ENCODE results near the gene ISY1. TPM values are rescaled to one million over a fixed set of nuclear protein-coding genes. Genes with fewer than 3 reads are reported as not detected.

ISY1 gene
- total RNA-seq, 1 donor from 2014 or later = 18.2 TPM

DNA sequence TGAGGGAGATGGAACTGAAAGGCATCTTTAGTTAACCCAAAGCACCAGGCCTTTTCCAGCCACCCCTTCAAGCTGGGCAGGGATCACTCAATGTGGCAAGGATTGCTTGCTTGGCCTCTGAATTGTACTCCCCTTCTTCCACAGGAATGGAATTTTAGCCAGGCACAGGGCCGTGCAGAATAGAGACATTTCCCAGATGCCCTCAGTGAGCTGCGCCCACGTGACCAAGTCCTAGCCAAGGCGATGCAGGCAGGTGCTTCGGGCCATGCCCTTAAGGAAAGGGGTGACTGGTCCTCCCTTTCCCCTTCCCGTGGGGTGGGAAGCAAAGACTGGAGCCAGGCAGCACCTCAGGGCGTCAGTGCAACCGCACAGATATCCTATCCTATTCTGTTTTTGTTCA, 82.4 kb downstream of the ISY1 start:
- H3K27ac Mint-ChIP-seq (ENCODE audit: unreplicated experiment) = no peak overlapping the region
- H3K36me3 Mint-ChIP-seq (ENCODE audit: unreplicated experiment) = no peaks in the 10 kb centered on the region
- peaks cover 4% of the 10 kb centered on the region for H3K9me3 Mint-ChIP-seq (ENCODE audit: unreplicated experiment)
- no peak for DNase-seq
- H3K4me1 Mint-ChIP-seq (ENCODE audit: low read depth, unreplicated experiment) = no peaks in the 10 kb centered on the region
- no peaks in the 10 kb centered on the region for H3K27me3 Mint-ChIP-seq (ENCODE audit: unreplicated experiment)
- TF ChIP-seq, protein P1, sequence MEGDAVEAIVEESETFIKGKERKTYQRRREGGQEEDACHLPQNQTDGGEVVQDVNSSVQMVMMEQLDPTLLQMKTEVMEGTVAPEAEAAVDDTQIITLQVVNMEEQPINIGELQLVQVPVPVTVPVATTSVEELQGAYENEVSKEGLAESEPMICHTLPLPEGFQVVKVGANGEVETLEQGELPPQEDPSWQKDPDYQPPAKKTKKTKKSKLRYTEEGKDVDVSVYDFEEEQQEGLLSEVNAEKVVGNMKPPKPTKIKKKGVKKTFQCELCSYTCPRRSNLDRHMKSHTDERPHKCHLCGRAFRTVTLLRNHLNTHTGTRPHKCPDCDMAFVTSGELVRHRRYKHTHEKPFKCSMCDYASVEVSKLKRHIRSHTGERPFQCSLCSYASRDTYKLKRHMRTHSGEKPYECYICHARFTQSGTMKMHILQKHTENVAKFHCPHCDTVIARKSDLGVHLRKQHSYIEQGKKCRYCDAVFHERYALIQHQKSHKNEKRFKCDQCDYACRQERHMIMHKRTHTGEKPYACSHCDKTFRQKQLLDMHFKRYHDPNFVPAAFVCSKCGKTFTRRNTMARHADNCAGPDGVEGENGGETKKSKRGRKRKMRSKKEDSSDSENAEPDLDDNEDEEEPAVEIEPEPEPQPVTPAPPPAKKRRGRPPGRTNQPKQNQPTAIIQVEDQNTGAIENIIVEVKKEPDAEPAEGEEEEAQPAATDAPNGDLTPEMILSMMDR (IDR thresholded peaks at IDR 0.05; ENCODE audit: partially characterized antibody, unreplicated experiment) = no peak
- H3K4me3 Mint-ChIP-seq (ENCODE audit: unreplicated experiment) = no peak overlapping the region

Other genes with a start within 250 kb of the ISY1 start
- 0.15 TPM for gene CFAP92, start 167.0 kb downstream of the ISY1 start, total RNA-seq (ENCODE audit: unreplicated experiment)
- gene EFCC1, start 159.8 kb downstream of the ISY1 start, total RNA-seq (ENCODE audit: unreplicated experiment) = not detected
- gene GP9, start 100.3 kb downstream of the ISY1 start, total RNA-seq (ENCODE audit: unreplicated experiment) = not detected
- 2.3 TPM for gene RAB43, start 39.3 kb downstream of the ISY1 start, total RNA-seq (ENCODE audit: unreplicated experiment)
- 177 TPM for gene CNBP, start 22.8 kb upstream of the ISY1 start, total RNA-seq (ENCODE audit: unreplicated experiment)
- 152 TPM for gene COPG1, start 88.5 kb upstream of the ISY1 start, total RNA-seq (ENCODE audit: unreplicated experiment)
- 37.7 TPM for gene HMCES, start 117.8 kb upstream of the ISY1 start, total RNA-seq (ENCODE audit: unreplicated experiment)

All from glutamatergic neuron (in vitro differentiated cells).